ENCODE measurements around the gene C16orf74. TPM values are rescaled to one million over a fixed set of nuclear protein-coding genes. Genes with fewer than 3 reads are reported as not detected.

Gene C16orf74
- total RNA-seq, 1 donor from 2014 or later = 4.7 TPM

DNA sequence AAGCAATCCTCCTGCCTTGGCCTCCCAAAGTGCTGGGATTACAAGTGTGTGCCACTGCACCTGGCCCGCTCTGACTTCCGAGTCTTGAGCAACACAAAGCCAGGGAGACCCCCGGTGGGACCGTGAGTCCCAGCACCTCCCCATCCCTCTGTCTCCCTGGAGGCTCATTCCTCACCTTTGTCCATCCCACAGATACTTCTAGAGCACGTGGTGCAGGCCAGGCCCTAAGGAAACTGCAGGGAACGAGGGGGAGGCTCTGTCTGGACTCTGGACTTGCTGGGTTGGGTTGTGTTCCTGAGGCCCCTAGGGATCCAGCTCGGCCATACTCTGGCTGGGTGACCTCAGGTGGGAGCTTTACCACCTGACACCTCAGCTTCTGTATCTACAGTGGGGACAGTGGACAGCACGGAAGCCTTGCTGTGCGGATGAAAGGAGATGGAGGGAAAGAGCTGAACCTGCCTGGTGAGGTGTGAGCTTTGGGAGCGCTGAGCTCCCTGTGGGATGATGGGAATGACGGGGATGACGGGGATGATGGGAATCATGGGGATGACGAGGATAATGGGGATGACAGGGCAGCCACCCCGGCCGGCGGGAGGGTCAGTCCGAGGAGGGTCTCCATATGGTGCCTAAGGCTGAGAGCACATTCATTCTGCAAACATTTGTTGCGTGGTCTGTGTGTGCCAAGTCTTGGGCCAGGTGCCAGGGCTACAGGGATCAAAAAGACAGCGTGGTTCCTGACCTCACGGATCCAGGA is 26.6 kb downstream of the C16orf74 start:
- Histone ChIP-seq H3K36me3 (ENCODE audit: insufficient read depth, low read length) (no peaks in the 10 kb centered on the region), H3K27me3 (ENCODE audit: insufficient read depth, low read length) (no peaks in the 10 kb centered on the region), H3K27ac (ENCODE audit: low read depth, low read length) (no peak overlapping the region), H3K9ac (ENCODE audit: low read length) (no peak overlapping the region), H2AFZ (ENCODE audit: low read depth, low read length) (no peak overlapping the region), H3K4me2 (ENCODE audit: low read length) (no peak overlapping the region), H3K9me3 (ENCODE audit: insufficient read depth, low read depth, low read length) (no peaks in the 10 kb centered on the region), H3K79me2 (ENCODE audit: insufficient read depth, low read length) (no peaks in the 10 kb centered on the region), H4K20me1 (ENCODE audit: insufficient read depth, low read length) (no peaks in the 10 kb centered on the region), H3K4me3 (ENCODE audit: insufficient read depth, low read depth, low read length) (no peak overlapping the region), H3K4me1 (ENCODE audit: insufficient read depth, low read length) (no peaks in the 10 kb centered on the region)
- Mint-ChIP-seq H3K9me3 (ENCODE audit: unreplicated experiment) (peaks cover 3% of the 10 kb centered on the region), H3K27me3 (ENCODE audit: low read depth, unreplicated experiment) (peaks cover 17% of the 10 kb centered on the region), H3K4me1 (ENCODE audit: low read depth, unreplicated experiment) (no peaks in the 10 kb centered on the region), H3K4me3 (ENCODE audit: unreplicated experiment) (no peak overlapping the region), H3K36me3 (ENCODE audit: low read depth, unreplicated experiment) (peaks cover 6% of the 10 kb centered on the region), H3K27ac (ENCODE audit: unreplicated experiment) (no peak overlapping the region)
- DNase-seq (ENCODE audit: low read depth) (no peak), FAIRE-seq (no peak)
- TF ChIP-seq EZH2 (IDR thresholded peaks at IDR 0.05; ENCODE audit: insufficient read depth, low read length) (no peak), CTCF (IDR thresholded peaks at IDR 0.05; ENCODE audit: insufficient read depth, low read depth, low read length) (no peak)

- no peak for DNase-seq (ENCODE audit: low read depth)
- Mint-ChIP-seq H3K9me3 (ENCODE audit: unreplicated experiment) (peaks cover 3% of the 10 kb centered on the region), H3K4me3 (ENCODE audit: unreplicated experiment) (no peak overlapping the region), H3K27ac (ENCODE audit: unreplicated experiment) (no peak overlapping the region), H3K4me1 (ENCODE audit: low read depth, unreplicated experiment) (no peaks in the 10 kb centered on the region), H3K36me3 (ENCODE audit: low read depth, unreplicated experiment) (peaks cover 6% of the 10 kb centered on the region), H3K27me3 (ENCODE audit: low read depth, unreplicated experiment) (peaks cover 21% of the 10 kb centered on the region)
- no peak overlapping the region for H3K4me2 ChIP-seq (ENCODE audit: low read length)
- no peak overlapping the region for H3K9ac ChIP-seq (ENCODE audit: low read length)
- H3K9me3 ChIP-seq (ENCODE audit: insufficient read depth, low read depth, low read length) = no peaks in the 10 kb centered on the region
- no peaks in the 10 kb centered on the region for H3K27me3 ChIP-seq (ENCODE audit: insufficient read depth, low read length)
- H3K4me3 ChIP-seq (ENCODE audit: insufficient read depth, low read depth, low read length) = no peak overlapping the region
- H3K27ac ChIP-seq (ENCODE audit: low read depth, low read length) = no peak overlapping the region
- FAIRE-seq = no peak
- H4K20me1 ChIP-seq (ENCODE audit: insufficient read depth, low read length) = peaks cover 12% of the 10 kb centered on the region
- H3K4me1 ChIP-seq (ENCODE audit: insufficient read depth, low read length) = no peaks in the 10 kb centered on the region
- H3K79me2 ChIP-seq (ENCODE audit: insufficient read depth, low read length) = no peaks in the 10 kb centered on the region
- no peak for TF ChIP-seq CTCF (IDR thresholded peaks at IDR 0.05; ENCODE audit: insufficient read depth, low read depth, low read length)
- TF ChIP-seq EZH2 (IDR thresholded peaks at IDR 0.05; ENCODE audit: insufficient read depth, low read length) = no peak
- no peaks in the 10 kb centered on the region for H3K36me3 ChIP-seq (ENCODE audit: insufficient read depth, low read length)
- H2AFZ ChIP-seq (ENCODE audit: low read depth, low read length) = no peak overlapping the region
Measured at GRCh38 chr16:85722128-85722893, 28.6 kb downstream of the C16orf74 start.

DNA sequence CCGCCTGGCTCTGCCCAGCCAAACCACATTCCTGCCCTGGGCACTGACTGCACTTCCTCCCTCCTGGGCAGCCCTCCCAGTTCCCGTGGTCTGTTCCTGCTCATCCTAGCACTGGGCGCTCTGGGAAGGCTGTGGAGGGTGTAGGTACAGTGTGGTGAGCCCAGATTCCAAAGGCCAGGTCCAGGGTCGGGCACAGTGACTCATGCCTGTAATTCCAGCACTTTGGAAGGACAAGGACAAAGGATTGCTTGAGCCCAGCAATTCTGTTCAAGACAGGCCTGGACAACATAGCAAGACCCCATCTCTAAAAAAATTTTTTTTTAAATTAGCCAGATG is 30.6 kb downstream of the C16orf74 start:
- Histone ChIP-seq H3K9ac (ENCODE audit: low read length) (no peak overlapping the region), H3K4me3 (ENCODE audit: insufficient read depth, low read depth, low read length) (no peak overlapping the region), H3K36me3 (ENCODE audit: insufficient read depth, low read length) (no peaks in the 10 kb centered on the region), H3K27ac (ENCODE audit: low read depth, low read length) (no peak overlapping the region), H3K9me3 (ENCODE audit: insufficient read depth, low read depth, low read length) (no peaks in the 10 kb centered on the region), H4K20me1 (ENCODE audit: insufficient read depth, low read length) (peaks cover 28% of the 10 kb centered on the region), H2AFZ (ENCODE audit: low read depth, low read length) (no peak overlapping the region), H3K4me1 (ENCODE audit: insufficient read depth, low read length) (peaks cover 11% of the 10 kb centered on the region), H3K4me2 (ENCODE audit: low read length) (no peak overlapping the region), H3K27me3 (ENCODE audit: insufficient read depth, low read length) (no peaks in the 10 kb centered on the region), H3K79me2 (ENCODE audit: insufficient read depth, low read length) (no peaks in the 10 kb centered on the region)
- Mint-ChIP-seq H3K36me3 (ENCODE audit: low read depth, unreplicated experiment) (no peaks in the 10 kb centered on the region), H3K4me3 (ENCODE audit: unreplicated experiment) (no peak overlapping the region), H3K4me1 (ENCODE audit: low read depth, unreplicated experiment) (peaks cover 6% of the 10 kb centered on the region), H3K27ac (ENCODE audit: unreplicated experiment) (no peak overlapping the region), H3K9me3 (ENCODE audit: unreplicated experiment) (no peaks in the 10 kb centered on the region), H3K27me3 (ENCODE audit: low read depth, unreplicated experiment) (peaks cover 14% of the 10 kb centered on the region)
- DNase-seq (ENCODE audit: low read depth) (no peak), FAIRE-seq (no peak)
- TF ChIP-seq CTCF (IDR thresholded peaks at IDR 0.05; ENCODE audit: insufficient read depth, low read depth, low read length) = no peak
